A549 (cell line): ENCODE measurements around the gene PID1. TPM values are rescaled to one million over a fixed set of nuclear protein-coding genes. Genes with fewer than 3 reads are reported as not detected.

Source experiments
- ATAC-seq, 2 experiments: fragments of 200-7000 bp in 1 of 2; fragments of >200 bp in 1 of 2; cut with Nextera tagmentation in 1 of 2; cut with Tn5 transposase in 1 of 2; 3 replicates each; pipeline versions ENCODE4 v1.8.0 to v1.9.1; 2018 to 2020; ENCODE audit warnings: mild to moderate bottlenecking in 1 of 2, moderate library complexity in 1 of 2
- CTCF ChIA-PET: fragments of 300-600 bp; sonication (Branson Sonifier 250); formaldehyde crosslinking; extraction: SDS; loops from one replicate; lab custom pipeline; 2021; ENCODE audit warnings: antibody characterized with exemption, inconsistent platforms; lab: Yijun Ruan, JAX
- POLR2A ChIA-PET: fragments of 350-600 bp; formaldehyde crosslinking; extraction: SDS; loops from one replicate; lab custom pipeline; 2021; ENCODE audit warnings: antibody characterized with exemption, inconsistent platforms; lab: Yijun Ruan, JAX
- DNase-seq, 2 experiments: peaks; one replicate each; pipeline versions ENCODE4 v3.0.0 to v3.0.0-alpha.2; 2011 to 2016; ENCODE audit warnings: low read depth in 1 of 2, low spot score in 1 of 2
- FAIRE-seq: peaks from 2 replicates; lab custom pipeline; 2011; peaks lifted over from hg19 to GRCh38; lab: Jason Lieb, UNC
- H3K27ac ChIP-seq, 2 experiments: fragments of >200 bp; sonication (Bioruptor Twin); formaldehyde crosslinking; 3 replicates each; pipeline ENCODE4 v1.5.1; 2016 to 2017
- H3K4me1 ChIP-seq: fragments of >200 bp; sonication (Bioruptor Twin); formaldehyde crosslinking; 3 replicates; pipeline ENCODE4 v1.6.1; 2016
- H3K4me2 ChIP-seq: fragments of >200 bp; sonication (Bioruptor Twin); formaldehyde crosslinking; 3 replicates; pipeline ENCODE4 v1.6.1; 2016
- H3K4me3 ChIP-seq: fragments of >200 bp; sonication (Bioruptor Twin); formaldehyde crosslinking; 3 replicates; pipeline ENCODE4 v1.5.1; 2016
- H3K9me3 ChIP-seq: fragments of >200 bp; sonication (Bioruptor Twin); formaldehyde crosslinking; 3 replicates; pipeline ENCODE4 v1.6.1; 2016
- CBX2 ChIP-seq: fragments of 200-600 bp; sonication (generic); IDR thresholded peaks from 2 replicates; pipeline ENCODE4 v1.6.1; 2016; ENCODE audit warnings: low read depth, mild to moderate bottlenecking, borderline replicate concordance
- CBX8 ChIP-seq: fragments of 200-600 bp; sonication (generic); IDR thresholded peaks from 2 replicates; pipeline ENCODE4 v1.6.1; 2016
- CEBPB ChIP-seq, 2 experiments: fragments of >200 bp in 1 of 2; sonication (Bioruptor Twin) in 1 of 2; formaldehyde crosslinking in 1 of 2; IDR thresholded peaks; 2 replicates each; pipeline ENCODE4 v1.6.1; 2012 to 2016
- CHD2 ChIP-seq: fragments of 150-350 bp; IDR thresholded peaks from 2 replicates; pipeline ENCODE4 v1.6.1; 2014; ENCODE audit warnings: low read length; ENCODE audit not compliant: partially characterized antibody
- CTCF ChIP-seq: fragments of >200 bp; sonication (Bioruptor Twin); formaldehyde crosslinking; IDR thresholded peaks from 3 replicates; pipeline ENCODE4 v1.5.1; 2016
- EHF ChIP-seq: fragments of 250-450 bp; sonication (Bioruptor Pico); IDR thresholded peaks from 2 replicates; pipeline ENCODE4 v1.5.0; 2020; ENCODE audit warnings: mild to moderate bottlenecking
- EHMT2 ChIP-seq: fragments of 200-600 bp; sonication (generic); IDR thresholded peaks from 2 replicates; pipeline ENCODE4 v1.6.1; 2016; ENCODE audit warnings: antibody characterized with exemption, low read depth, mild to moderate bottlenecking, moderate library complexity
- ELK1 ChIP-seq: fragments of 150-350 bp; IDR thresholded peaks from 2 replicates; pipeline ENCODE4 v1.6.1; 2014; ENCODE audit warnings: low read depth, mild to moderate bottlenecking, low read length
- FOSB ChIP-seq: fragments of 250-450 bp; sonication (Bioruptor Pico); IDR thresholded peaks from 2 replicates; pipeline ENCODE4 v1.5.0; 2020; ENCODE audit warnings: mild to moderate bottlenecking, moderate library complexity
- FOSL2 ChIP-seq, 2 experiments: fragments of 450-650 bp in 1 of 2; fragments of >200 bp in 1 of 2; sonication (Bioruptor Twin) in 1 of 2; formaldehyde crosslinking; IDR thresholded peaks; 2 replicates each; pipeline versions ENCODE4 v1.5.0 to v1.6.1; 2016 to 2020; ENCODE audit warnings: mild to moderate bottlenecking in 1 of 2, moderate library complexity in 1 of 2
- FOXS1 ChIP-seq: fragments of 250-450 bp; sonication (Bioruptor Pico); IDR thresholded peaks from 2 replicates; pipeline ENCODE4 v1.5.0; 2020; ENCODE audit warnings: mild to moderate bottlenecking, moderate library complexity
- JUNB ChIP-seq: fragments of >200 bp; sonication (Bioruptor Twin); formaldehyde crosslinking; IDR thresholded peaks from 2 replicates; pipeline ENCODE4 v1.6.1; 2016
- KDM1A ChIP-seq: fragments of 200-600 bp; sonication (generic); IDR thresholded peaks from 2 replicates; pipeline ENCODE4 v1.6.1; 2016; ENCODE audit warnings: low read depth, mild to moderate bottlenecking
- MAFK ChIP-seq: fragments of 450-650 bp; IDR thresholded peaks from 2 replicates; pipeline ENCODE4 v1.6.1; 2014; ENCODE audit not compliant: partially characterized antibody
- MAZ ChIP-seq: fragments of 150-350 bp; IDR thresholded peaks from 2 replicates; pipeline ENCODE4 v1.6.1; 2014; ENCODE audit warnings: antibody characterized with exemption, low read depth, low read length, borderline replicate concordance
- PBX3 ChIP-seq: IDR thresholded peaks from 2 replicates; pipeline ENCODE4 v1.6.1; 2012
- PHF8 ChIP-seq: fragments of 200-600 bp; sonication (generic); IDR thresholded peaks from 2 replicates; pipeline ENCODE4 v1.6.1; 2016; ENCODE audit warnings: low read depth, mild to moderate bottlenecking, antibody characterized with exemption, moderate library complexity, borderline replicate concordance
- POLR2A ChIP-seq: IDR thresholded peaks from 2 replicates; pipeline ENCODE4 v1.6.1; 2012; ENCODE audit warnings: mild to moderate bottlenecking, low read length
- RFX5 ChIP-seq: fragments of 450-650 bp; IDR thresholded peaks from 2 replicates; pipeline ENCODE4 v1.7.1; 2014; ENCODE audit warnings: antibody characterized with exemption, mild to moderate bottlenecking, moderate library complexity
- RNF2 ChIP-seq: fragments of 200-600 bp; sonication (generic); IDR thresholded peaks from 2 replicates; pipeline ENCODE4 v1.6.1; 2016; ENCODE audit warnings: low read depth, mild to moderate bottlenecking, antibody characterized with exemption, moderate library complexity, borderline replicate concordance
- SREBF2 ChIP-seq: fragments of 450-650 bp; IDR thresholded peaks from 2 replicates; pipeline ENCODE4 v1.6.1; 2014; ENCODE audit warnings: mild to moderate bottlenecking, moderate library complexity
- ZNF302 ChIP-seq: fragments of 250-450 bp; sonication (Bioruptor Pico); IDR thresholded peaks from 2 replicates; pipeline ENCODE4 v1.9.0; 2021; ENCODE audit warnings: inconsistent platforms, mild to moderate bottlenecking, moderate library complexity
- ZSCAN20 ChIP-seq: fragments of 250-450 bp; sonication (Bioruptor Pico); IDR thresholded peaks from 2 replicates; pipeline ENCODE4 v1.8.0; 2022; ENCODE audit warnings: mild to moderate bottlenecking, moderate library complexity
- WGBS: methylation state at CpG from one replicate; pipeline ENCODE4 v1.1.6; 2017; ENCODE audit errors: missing lambda C conversion rate; 5-methylcytosine and 5-hydroxymethylcytosine counted together
- polyA plus RNA-seq, 4 experiments: library from polyadenylated mRNA; depleted of rRNA in 3 of 4; stranded (reverse); fragments of >200 nt; fragmentation: RNase III in 1 of 4; extraction: RNeasy Plus Mini Kit Qiagen cat#74134 plus additional on column Dnase treatment in 1 of 4; gene quantifications; 2 replicates in 3 of 4; 3 replicates in 1 of 4; pipeline ENCODE4 v1.2.3, GENCODE V29; 2011 to 2017
- TF ChIP-seq, protein P1 (sequence below): fragments of 250-450 bp; sonication (Bioruptor Pico); IDR thresholded peaks from 2 replicates; pipeline ENCODE4 v1.5.0; 2021; ENCODE audit warnings: mild to moderate bottlenecking, moderate library complexity, borderline replicate concordance

PID1 gene
- polyA plus RNA-seq, 2 of the 4 experiments (the other 2 are of a cell fraction): 0.75 to 2.7 TPM

- no peak for TF ChIP-seq CTCF
- TF ChIP-seq EHMT2: no peak
- TF ChIP-seq FOSL2 (IDR thresholded peaks at IDR 0.05): no peak
- TF ChIP-seq FOSL2 (CRISPR knock-in tag; IDR thresholded peaks at IDR 0.05): no peak
- no peak overlapping the region for H3K4me2 ChIP-seq
- DNase-seq (no peak), FAIRE-seq (no peak), ATAC-seq (peak; percentile 56 to 63; a peak in 4 of 6 replicates)
- no peak overlapping the region for H3K4me3 ChIP-seq
- no peak overlapping the region for H3K27ac ChIP-seq
- CTCF ChIA-PET: interaction anchor here (1.5 kb wide), 1 partner anchor 10 kb away, joined by 10 read pairs; no protein-coding TSS in a partner anchor
- WGBS: 50% methylated on average over 5 of the region's 5 CpGs
- H3K4me1 ChIP-seq: no peaks in the 10 kb centered on the region
- POLR2A ChIA-PET: no interaction called here
- H3K9me3 ChIP-seq: no peaks in the 10 kb centered on the region
Measured at GRCh38 chr2:229282758-229283546, 11.9 kb upstream of the PID1 start.

DNA sequence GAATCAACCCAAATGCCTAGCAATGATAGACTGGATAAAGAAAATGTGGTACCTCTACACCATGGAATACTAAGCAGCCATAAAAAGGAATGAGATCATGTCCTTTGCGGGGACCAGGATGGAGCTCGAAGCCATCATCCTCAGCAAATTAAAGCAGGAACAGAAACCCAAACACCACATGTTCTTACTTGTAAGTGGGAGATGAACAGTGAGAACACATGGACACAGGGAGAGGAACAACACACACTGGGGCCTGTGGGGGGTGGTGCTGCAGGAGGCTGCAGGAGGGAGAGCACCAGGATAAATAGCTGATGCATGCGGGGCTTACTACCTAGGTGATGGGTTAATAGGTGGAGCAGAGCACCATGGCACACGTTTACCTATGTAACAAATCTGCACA, 8.4 kb upstream of the PID1 start:
- TF ChIP-seq ELK1 (no peak), ZSCAN20 (CRISPR knock-in tag) (no peak), CHD2 (no peak), POLR2A (no peak), EHF (no peak), MAZ (no peak), FOSB (CRISPR knock-in tag) (no peak), MAFK (no peak), PBX3 (no peak), RFX5 (no peak), CBX8 (no peak), SREBF2 (no peak), ZNF302 (CRISPR knock-in tag) (no peak)
- TF ChIP-seq, protein P1, sequence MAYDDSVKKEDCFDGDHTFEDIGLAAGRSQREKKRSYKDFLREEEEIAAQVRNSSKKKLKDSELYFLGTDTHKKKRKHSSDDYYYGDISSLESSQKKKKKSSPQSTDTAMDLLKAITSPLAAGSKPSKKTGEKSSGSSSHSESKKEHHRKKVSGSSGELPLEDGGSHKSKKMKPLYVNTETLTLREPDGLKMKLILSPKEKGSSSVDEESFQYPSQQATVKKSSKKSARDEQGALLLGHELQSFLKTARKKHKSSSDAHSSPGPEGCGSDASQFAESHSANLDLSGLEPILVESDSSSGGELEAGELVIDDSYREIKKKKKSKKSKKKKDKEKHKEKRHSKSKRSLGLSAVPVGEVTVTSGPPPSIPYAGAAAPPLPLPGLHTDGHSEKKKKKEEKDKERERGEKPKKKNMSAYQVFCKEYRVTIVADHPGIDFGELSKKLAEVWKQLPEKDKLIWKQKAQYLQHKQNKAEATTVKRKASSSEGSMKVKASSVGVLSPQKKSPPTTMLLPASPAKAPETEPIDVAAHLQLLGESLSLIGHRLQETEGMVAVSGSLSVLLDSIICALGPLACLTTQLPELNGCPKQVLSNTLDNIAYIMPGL (CRISPR knock-in tag): no peak
- no peak overlapping the region for H3K4me3 ChIP-seq
- H3K9me3 ChIP-seq: no peaks in the 10 kb centered on the region
- no peaks in the 10 kb centered on the region for H3K4me1 ChIP-seq
- no peak for ATAC-seq
- ChIA-PET CTCF (interaction anchor here (0.7 kb wide), 1 partner anchor 26 kb away, joined by 3 read pairs; no protein-coding TSS in a partner anchor), POLR2A (no interaction called here)
- no peak for FAIRE-seq
- H3K4me2 ChIP-seq: no peak overlapping the region
- H3K27ac ChIP-seq: no peak overlapping the region
- DNase-seq: no peak
- WGBS: 53% methylated on average over 4 of the region's 4 CpGs

DNA sequence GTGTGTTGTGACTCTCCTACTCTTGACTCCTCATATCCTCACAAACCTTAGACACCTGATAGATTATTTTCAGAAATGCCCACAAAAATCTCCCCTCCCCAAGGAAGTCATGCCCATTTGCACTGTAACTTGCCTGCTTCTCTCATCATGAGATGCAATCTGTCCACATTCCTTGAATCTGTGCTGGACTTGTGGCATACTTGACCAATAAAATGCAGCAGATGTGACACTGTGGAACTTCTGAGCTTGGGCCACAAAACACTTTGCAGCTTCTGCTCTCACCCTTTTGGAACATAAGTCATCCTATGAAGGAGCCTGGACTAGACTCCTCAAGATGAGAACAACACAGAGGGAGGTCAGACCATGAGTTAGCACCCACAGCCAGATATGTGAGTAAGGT, 4.4 kb upstream of the PID1 start:
- FAIRE-seq: no peak
- no peak for ATAC-seq
- no peak overlapping the region for H3K27ac ChIP-seq
- CTCF ChIA-PET: interaction anchor here (1.3 to 6.2 kb wide), 5 partner anchors 11 to 1385 kb away, joined by 4 to 61 read pairs (median 11); no protein-coding TSS in a partner anchor
- H3K4me3 ChIP-seq: no peak overlapping the region
- no peak for DNase-seq
- POLR2A ChIA-PET: no interaction called here
- H3K4me1 ChIP-seq: no peaks in the 10 kb centered on the region
- no peak overlapping the region for H3K4me2 ChIP-seq
- no peaks in the 10 kb centered on the region for H3K9me3 ChIP-seq
- no peak for TF ChIP-seq CEBPB (IDR thresholded peaks at IDR 0.05)
- TF ChIP-seq KDM1A: no peak
- TF ChIP-seq RNF2: no peak
- no peak for TF ChIP-seq PHF8
- TF ChIP-seq ELK1: no peak
- no peak for TF ChIP-seq FOXS1
- TF ChIP-seq JUNB: no peak
- TF ChIP-seq EHF: no peak
- TF ChIP-seq FOSL2 (IDR thresholded peaks at IDR 0.05): no peak
- no peak for TF ChIP-seq FOSL2 (CRISPR knock-in tag; IDR thresholded peaks at IDR 0.05)
- TF ChIP-seq CBX2: no peak
- TF ChIP-seq CTCF: no peak
